TTC549 (cell line): ENCODE data around the gene ZCWPW1.
"Not testable (repeated sequence)": the region's sequence is repeated elsewhere in the genome, so short reads cannot be mapped to it uniquely, and the experiment has no call there.

ENCODE experiments used
- FAIRE-seq: peaks from 2 replicates; lab custom pipeline; 2012; peaks lifted over from hg19 to GRCh38; lab: Jason Lieb, UNC

ZCWPW1 gene

DNA sequence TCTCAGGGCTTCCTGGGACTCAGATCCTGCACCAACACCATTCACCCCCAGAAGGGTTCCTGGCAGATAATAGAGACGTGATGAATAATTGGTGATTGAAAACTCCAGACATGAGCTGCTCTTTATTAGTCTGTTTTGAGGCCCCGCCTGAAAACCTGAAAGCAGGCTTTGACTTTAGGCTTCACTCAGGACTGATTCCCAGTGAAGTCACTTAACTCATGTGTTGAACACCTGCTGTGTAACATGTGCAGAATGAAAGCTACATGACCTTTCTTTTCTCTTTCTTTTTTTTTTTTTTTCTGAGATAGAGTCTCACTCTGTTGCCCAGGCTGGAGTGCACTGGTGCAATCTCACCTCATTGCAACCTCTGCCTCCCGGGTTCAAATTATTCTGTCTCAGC lies 26.7 kb upstream of the ZCWPW1 start:
- no peak for FAIRE-seq

DNA sequence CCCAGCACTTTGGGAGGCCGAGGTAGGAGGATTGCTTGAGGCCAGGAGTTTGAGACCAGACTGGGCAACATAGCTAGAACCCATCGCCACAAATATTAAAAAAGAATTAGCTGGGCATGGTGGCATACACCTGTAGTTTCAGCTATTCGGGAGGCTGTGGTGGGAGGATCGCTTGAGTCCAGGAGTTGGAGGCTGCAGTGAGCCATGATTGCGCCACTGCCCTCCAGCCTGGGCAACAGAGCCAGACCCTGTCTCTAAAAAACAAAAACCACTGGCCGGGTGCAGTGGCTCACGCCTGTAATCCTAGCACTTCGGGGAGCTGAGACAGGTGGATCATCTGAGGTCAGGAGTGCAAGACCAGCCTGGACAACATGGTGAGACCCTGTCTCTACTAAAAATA lies 25.4 kb upstream of the ZCWPW1 start:
- FAIRE-seq, result not testable (repeated sequence)

DNA sequence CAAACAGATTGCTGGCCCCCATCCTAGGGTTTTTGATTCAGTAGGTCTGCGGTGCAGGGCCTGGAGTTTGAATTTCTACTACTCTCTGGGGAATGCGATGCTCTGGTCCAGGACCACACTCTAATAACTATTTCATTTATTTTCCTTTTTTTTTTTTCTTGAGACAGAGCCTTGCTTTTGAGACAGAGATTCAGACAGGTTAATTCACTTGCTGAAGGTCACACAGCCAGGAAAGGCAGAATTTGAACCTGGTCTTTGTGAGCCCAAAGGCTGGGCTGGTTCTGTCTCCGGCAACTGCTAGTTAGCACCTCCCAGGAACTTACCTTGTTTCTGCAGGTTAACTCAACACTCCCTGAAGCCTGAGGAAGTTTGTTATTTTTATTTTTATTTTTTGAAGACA lies 24.0 kb upstream of the ZCWPW1 start:
- no peak for FAIRE-seq

DNA sequence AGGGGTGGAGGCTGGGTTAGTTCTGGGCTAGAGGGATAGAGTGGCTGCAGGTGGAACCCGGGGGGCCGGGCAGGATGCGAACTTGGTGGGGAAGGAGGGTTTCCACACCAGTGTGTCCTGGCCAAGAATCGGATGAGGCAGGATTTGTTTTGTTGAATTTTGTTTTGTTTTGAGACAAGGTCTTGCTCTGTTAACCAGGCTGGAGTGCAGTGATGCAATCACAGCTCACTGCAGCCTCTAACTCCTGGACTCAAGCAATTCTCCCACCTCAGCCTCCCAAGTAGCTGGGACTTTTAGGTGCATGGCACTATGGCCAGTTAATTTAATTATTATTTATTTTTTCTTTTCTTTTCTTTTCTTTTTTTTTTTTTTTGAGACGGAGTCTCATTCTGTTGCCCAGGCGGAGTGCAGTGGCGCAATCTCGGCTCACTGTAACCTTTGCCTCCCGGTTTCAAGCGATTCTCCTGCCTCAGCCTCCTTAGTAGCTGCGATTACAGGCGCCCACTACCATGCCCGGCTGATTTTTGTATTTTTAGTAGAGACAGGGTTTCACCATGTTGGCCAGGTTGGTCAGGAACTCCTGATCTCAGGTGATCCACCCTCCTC lies 20.8 kb upstream of the ZCWPW1 start:
- FAIRE-seq, result no peak

DNA sequence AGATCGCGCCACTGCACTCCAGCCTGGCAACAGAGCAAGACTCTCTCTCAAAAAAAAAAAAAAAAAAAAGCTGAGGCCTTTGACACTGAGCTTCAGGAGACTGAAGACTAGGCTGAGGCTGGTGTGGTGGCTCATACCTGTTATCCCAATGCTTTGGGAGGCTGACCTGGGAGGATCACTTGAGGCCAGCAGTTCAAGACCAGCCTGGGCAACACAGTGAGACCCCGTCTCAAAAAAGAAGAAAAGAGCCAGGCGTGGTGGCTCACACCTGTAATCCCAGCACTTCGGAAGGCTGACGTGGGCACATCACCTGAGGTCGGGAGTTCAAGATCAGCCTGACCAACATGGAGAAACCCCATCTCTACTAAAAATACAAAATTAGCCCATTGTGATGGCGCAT lies 18.9 kb upstream of the ZCWPW1 start:
- FAIRE-seq, result not testable (repeated sequence)

DNA sequence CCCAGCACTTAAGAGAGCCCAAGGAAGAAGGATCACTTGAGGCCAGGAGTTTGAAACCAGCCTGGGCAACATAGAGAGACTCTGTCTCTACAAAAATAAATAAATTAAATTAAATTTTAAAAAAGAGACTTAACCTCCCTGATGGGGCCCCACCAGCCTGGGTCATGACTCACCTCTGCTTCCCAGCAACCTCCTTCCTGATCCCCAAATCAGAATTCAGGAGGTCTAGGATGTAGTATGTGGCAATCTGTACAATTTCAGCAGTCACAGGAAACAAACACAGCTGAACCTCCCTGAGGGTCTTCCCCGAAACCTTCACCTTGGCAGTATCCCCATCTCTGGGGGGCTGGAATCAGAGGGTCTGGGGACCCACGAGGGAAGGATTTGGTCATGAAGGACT lies 17.5 kb upstream of the ZCWPW1 start:
- no peak for FAIRE-seq

DNA sequence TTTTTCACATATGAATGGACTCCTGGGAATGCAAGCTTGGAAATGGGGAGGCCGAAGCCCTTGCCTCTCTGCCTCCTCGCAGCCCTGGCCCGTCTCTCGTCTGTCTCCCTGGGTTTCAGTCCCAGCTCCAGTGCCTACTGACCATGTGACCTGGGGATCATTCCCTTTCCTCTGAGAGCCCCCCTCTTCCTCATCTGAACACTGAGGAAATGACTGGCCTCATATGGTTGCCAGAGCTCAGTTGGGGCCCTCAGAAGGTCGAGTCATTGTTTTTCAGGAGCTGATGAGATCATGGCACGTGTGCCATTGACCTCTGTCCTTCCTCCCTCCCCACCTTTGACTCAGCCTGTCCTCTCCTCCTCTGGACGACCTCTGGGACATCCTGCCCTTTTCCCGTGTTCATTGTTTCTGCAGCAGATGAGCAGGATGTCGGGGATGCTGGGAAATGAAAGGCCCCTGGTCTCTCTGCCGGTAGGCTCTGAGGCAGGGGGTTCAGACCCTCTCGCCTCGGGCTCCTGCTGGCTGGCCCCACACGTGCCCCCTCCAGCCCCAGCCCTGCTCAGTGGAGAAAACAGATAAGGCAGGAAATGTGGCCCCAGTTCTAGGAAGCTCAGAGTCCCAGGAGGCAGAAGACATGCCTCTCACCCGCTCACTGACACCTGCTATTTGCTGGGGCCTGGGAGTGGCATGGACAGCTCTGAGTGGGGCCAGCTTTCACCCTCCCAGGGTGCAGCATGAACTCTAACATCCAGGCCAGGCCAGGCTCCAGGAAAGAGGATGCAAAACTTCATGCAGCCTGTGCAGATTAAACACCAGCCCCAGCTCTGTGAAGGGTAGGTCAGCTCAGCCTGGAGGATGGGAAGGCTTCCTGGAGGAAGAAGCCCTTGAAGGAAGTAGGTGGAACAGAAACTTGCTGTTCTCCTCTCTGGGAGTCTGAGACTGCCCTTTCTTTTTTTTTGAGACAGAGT lies 16.1 kb upstream of the ZCWPW1 start:
- no peak for FAIRE-seq

DNA sequence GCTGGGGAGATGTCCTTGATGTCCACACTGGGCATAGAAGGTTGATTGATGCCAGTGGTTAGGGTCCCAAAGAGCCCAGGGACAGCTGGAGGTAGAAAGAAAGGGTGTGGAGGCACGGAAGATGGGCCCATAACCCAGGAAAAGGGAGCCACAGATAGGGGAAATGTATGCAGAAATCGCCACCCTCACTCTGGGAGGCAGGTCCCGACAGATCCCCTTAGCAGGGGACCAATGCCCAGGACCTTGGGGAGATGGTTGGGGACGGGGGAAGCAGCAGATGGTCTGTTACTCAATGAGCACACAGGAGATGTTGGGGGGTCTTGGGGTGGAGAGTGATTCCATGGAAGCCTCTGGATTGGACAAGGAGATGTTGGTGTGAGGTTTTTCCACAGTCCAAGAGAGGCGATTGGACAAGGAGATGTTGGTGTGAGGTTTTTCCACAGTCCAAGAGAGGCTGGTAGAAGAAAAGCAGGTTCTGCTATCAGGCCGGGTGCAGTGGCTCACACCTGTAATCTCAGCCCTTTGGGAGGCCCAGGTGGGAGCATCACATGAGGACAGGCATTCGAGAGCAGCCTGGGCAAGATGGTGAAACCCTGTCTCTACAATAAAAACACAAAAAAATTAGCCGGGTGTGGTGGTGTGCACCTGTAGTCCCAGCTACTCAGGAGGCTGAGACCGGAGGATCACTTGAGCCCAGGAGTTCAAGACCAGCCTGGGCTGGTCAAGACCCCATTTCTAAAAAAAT lies 14.8 kb upstream of the ZCWPW1 start:
- FAIRE-seq, result no peak

DNA sequence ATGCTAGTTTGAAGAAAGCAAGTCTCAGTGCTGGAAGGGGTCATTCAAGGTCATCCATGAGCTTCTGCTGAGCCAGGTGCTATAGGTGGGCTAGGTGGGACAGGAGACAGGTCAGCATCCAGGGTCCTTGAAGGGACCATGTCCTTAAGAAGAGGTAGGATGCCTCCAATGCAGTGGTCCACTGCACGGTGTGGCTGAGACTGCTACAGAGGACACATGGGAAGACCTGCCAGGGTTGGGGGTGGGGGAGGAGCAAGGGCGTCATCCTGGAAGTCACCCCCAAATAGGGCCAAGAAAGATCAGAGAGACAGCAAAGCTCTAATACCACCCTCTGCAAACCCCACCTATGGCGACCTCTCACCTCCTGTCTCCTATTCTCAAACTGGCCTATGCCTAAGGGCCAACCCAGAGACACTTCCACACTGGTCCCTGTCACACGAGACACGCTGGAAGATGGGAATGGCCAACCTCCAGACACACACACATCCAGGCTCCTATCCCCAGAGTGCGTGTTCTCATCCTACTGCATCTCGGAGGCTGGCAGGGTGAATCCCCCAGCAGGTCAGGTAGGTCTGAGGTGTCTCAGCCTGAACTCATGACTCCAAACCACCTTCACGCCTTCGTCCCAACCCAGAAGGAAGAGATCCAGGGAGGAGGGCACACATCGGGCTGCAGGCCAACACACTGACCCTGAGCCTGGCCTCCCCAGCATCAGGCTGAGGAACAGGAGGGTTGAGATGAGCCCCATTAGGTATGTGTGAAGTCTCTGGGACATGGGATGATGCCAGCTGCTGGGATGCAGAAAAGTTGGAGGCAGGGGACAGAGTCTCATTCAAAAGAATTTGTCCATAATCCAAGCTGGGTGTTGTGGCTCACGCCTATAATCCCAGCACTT lies 13.4 kb upstream of the ZCWPW1 start:
- no peak for FAIRE-seq

DNA sequence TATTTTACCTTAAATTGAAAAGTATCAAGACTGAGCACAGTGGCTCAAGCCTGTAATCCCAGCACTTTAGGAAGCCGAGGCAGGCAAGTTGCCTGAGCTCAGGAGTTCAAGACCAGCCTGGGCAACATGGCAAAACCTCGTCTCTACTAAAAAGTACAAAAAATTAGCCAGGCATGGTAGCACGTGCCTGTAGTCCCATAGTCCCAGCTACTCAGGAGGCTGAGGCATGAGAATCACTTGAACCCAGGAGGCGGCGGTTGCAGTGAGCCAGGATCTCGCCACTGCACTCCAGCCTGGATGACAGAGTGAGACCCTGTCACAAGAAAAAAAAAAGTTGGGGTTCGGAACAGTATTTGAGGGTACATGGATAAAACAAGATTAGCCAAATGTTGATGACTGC lies 10.7 kb upstream of the ZCWPW1 start:
- not testable (repeated sequence) for FAIRE-seq

DNA sequence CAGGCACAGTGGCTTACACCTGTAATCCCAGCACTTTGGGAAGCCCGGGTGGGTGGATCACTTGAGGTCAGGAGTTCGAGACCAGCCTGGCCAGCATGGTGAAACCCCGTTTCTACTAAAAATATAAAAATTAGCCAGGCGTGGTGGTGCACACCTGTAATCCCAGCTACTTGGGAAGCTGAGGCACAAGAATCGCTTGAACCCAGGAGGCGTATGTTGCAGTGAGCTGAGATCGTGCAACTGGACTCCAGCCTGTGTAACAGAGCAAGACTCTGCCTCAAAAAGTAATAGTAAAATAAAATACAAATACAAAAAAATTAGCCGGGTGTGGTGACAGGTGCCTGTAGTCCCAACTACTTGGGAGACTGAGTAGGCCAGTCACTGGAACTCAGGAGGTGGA lies 10.2 kb upstream of the ZCWPW1 start:
- FAIRE-seq, result not testable (repeated sequence)

DNA sequence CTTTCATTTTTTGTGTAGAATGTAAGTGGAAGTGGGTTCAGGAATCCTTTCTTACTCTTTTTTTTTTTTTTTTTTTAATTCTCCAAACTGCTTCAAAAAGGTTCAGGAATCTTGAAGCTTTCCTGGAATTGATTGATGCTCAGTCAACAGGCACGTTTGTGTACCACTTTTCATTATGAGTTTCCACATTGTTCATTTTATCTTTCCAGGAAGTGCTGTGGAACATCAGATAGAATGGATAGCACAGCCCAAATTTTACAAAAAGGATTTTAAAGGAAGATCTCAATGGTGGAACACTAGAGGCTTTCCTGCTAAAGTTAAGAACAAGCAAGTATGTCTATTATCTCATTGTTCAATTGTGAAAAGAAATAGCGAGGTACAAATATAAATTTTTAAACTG lies 9.7 kb upstream of the ZCWPW1 start:
- no peak for FAIRE-seq

DNA sequence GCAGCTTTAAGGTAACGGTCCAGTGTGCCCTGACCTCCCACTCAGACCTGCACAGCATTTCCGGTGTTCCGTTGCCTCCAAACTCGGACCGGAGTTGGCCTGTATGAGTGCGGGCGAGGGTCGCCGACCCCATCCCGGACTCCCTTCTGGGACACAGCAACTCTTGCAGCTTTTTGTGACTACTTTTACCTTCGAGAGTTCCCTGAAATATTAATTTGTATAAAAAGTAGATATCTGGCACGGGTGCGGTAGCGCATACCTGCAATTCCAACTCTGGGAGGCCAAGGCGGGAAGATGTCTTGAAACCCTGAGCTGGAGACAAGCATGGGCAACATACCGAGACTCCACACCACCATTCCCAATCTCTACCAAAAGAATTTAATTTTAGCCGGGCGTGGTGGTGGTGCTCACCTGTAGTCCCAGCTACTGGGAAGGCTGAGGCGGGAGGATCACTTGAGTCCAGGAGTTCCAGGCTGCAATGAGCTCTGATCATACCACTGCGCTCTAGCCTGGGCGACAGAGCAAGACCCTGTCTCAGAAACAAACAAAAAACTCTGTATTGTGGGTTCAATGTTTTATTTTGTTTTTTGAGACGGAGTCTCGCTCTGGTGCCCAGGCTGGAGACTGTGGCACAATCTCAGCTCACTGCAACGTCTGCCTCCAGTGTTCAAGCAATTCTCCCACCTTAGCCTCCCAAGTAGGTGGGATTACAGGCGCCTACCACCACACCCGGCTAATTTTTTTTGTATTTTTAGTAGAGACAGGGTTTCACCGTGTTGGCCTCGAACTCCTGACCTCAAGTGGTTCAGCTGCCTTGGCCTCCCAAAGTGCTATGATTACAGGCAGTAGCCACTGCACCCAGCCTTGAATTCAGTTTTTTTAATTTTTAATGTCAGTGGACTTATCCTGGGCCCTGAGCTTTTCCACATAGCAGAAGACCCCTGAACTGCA lies 8.9 kb upstream of the ZCWPW1 start:
- FAIRE-seq, result no peak

DNA sequence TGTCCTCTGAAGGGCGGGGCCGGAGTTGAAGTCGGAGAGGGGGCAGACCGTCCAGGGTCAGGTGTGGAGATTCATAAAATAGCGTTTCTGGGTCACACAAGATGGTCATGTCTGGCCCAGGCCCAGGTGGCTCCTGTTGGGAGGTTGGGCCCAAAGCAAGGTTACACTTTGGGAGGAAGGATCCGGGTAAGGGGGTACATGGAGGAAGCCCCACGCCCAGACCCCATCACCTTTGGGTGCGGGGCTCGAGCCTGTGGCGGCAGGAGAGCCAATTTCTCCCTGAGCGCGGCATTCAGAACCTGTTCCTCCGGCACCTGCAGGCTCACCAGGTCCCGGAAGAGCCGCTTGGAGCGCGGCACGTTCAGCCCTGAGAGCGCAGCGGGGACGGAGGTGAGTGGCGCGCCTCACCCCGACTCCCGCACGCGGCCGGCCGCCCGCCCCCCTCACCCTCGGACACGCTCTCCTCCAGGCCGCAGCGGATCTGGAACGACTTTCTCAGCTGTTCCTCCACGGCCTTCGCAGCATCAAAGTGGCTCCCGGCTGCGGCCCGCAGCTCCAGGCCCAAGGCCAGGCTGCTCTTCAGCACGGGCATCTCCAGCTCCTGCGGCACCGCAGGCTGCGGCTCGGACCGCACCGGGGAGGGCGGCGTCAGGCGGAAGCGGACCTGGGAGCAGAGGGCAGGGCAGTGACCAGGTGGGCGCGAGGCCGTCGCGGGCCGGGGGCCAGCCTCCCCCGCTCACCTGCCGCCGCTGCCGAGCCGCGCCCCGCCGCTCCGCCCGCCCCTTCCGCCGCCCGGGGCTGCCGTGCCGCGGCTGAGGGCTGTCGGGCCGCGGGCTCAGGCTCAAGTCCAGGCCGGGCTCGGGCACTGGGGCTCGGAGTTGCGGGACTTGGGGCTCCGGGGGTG lies 7.2 kb upstream of the ZCWPW1 start:
- no peak for FAIRE-seq

DNA sequence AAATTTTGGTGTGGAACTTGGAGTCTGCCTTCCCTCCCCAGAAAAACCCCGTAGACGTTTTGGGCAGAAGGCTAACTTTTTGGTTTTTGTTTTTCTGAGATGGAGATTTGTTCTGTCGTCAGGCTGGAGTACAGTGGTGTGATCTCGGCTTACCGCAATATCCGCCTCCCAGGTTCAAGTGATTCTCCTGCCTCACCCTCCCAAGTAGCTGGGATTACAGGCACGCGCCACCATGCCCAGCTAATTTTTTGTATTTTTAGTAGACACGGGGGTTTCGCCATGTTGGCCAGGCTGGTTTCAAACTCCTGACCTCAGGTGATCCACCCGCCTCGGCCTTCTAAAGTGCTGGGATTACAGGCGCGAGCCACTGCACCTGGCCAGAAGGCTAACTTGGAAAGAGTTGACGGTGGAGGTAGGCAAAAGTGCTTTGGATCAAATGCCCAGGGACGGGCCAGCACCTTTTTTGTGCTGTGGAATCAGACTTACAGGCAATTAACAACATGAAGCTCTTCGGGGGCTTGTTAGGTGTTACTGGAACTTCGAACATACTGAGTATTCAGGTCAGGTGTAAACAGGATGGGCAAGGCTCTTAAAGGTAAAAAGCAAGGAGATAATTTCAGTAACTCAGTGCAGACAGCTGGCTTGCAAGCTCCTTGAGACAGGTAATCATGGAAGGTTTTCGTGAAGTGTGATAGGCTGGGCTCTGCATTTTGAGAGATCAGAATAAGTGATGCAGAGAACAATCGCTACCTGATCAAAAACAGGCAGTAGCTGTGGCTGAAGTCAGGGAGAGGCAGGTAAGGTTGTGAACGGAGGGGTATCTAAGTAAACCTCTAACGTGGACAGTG lies 6.0 kb upstream of the ZCWPW1 start:
- no peak for FAIRE-seq

DNA sequence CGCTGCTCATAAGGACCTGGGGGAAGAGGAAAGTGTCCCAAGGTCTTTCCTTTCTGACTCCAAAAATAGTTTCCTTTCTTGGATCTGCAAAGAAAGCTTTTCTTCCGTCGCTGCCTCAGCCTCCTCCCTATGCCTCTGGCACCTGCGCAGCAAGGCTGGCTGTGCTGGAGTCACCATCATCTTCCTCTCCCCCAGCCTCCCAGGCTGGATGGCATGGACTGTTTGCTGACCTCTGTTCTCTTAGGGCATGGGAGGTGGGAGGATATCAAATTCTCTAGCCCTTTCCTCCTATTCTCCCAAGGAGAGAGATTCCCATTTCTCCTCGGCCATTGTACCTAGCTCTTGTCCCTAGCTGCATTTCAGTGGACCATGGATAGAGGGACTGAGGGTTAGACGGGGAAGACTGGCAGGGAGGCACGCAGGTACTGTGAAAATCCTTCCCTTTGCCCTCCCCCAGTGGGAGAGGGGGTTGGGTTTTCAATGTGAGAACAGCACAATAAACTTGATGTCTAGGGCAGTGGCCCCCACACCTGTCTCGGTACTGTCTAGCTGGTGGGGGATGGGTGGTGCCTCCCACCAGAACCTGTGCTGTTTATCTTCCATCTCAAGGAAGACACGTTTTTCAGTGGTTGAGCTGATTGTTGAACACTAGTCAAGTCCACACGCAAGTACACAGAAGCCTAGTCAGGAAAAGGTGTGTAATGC lies 5.2 kb upstream of the ZCWPW1 start:
- FAIRE-seq, result no peak

DNA sequence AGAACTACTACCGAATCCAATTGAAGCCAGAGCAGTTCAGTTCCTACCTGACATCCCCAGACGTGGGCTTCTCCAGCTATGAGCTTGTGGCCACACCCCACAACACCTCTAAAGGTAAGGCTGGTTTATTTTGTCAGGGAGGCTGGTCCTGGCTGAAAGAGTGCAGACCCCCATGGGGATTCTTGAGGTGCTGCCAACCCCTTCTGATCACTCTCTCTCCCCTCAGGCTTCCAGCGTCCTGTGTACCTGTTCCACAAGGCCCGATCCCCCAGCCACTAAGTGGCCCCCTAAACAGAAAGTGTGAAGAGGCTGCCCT lies 4.7 kb upstream of the ZCWPW1 start:
- no peak for FAIRE-seq

DNA sequence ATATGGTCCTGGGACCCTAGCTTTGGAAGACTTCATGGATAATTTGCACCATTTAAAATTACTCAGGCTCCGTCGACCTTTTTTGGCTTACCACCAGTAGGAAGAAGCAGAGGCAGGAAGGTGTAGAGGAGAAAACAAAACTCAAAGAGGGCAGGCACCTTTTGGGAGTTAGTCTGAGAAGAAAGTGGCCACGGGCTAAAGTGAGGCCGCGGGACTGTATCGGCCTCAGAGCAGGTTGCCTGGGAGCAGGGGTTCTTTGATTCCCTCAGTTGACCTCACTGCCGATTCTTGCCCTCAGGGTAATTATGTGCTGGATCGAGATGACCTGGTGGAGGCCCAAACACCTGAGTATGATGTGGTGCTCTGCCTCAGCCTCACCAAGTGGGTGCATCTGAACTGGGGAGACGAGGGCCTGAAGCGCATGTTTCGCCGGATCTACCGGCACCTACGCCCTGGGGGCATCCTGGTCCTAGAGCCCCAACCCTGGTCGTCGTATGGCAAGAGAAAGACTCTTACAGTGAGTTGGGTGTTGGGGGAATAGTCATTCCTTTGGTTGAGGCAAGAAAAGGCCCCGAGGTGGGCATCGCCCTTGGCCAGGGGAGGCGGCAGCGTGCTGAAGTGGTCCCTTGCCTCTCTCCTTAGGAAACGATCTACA lies 4.2 kb upstream of the ZCWPW1 start:
- no peak for FAIRE-seq
